Measurements from ENCODE around the gene SFMBT2.

The SFMBT2 gene

DNA sequence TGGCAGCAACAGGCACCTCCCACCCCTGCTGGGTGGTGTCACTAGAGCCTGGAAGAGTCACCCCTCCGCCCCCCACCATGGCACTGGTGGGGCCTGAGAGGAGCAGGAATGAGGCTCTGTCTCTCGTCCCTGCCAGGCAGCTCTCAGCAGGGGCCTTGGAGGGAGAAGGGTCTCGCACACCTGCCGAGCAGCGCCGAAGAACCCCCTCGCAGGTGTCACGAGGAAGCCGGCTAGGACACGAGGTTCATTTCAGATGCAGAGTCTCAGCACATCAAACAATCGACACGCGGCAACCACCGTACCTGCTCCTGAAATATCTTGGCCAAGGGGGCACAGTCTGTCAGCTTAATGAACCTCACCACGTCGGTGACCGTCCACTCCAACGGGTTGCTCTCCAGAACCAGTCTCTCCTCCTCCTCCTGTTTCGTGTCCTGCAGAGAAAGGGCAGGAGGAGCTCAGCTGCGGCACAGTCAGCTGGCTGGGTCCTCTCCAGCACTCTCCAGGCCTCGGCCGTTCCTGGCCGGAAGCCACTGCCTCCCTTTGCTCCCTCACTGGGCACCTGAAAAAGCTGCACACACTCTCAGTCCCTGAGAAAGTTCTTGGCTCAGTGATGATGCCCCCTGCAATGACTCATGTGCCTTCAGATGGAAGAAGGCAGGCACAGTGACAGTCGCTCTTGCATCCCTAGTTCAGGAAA, 240.1 kb downstream of the SFMBT2 start:
- no peak for DNase-seq (ENCODE audit: low read depth)
- Histone ChIP-seq H3K9ac (ENCODE audit: low read length) (no peak overlapping the region), H3K36me3 (ENCODE audit: control insufficient read depth, insufficient read depth, low read length, severe bottlenecking) (no peaks in the 10 kb centered on the region), H3K9me3 (ENCODE audit: control insufficient read depth, low read length) (no peaks in the 10 kb centered on the region), H3K4me3 (ENCODE audit: low read length) (no peak overlapping the region), H3K27me3 (replicated peaks; ENCODE audit: control insufficient read depth, insufficient read depth, low read length) (no peaks in the 10 kb centered on the region), H3K4me1 (ENCODE audit: control insufficient read depth, insufficient read depth, low read length) (no peaks in the 10 kb centered on the region)

DNA sequence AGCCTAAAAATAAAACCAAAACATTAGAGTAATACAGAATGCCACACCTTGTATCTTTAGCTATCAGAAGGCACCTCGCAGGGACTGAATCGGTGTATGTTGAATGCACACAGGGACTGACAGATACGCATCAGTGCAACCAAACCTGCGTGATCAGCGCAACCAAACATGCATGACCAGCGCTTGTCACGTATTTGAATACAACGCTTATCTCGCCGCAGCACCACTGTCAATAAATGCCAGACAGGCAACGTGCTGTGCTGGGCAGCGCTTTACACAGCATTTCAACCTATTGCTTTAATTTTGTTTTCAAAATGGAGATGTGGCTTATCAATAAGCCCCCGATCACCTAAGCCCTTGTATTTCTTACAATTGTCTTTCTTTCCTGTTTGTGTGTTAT, 242.4 kb downstream of the SFMBT2 start:
- Histone ChIP-seq H3K9me3 (ENCODE audit: control insufficient read depth, low read length) (no peaks in the 10 kb centered on the region), H3K4me3 (ENCODE audit: low read length) (no peak overlapping the region), H3K4me1 (ENCODE audit: control insufficient read depth, insufficient read depth, low read length) (no peaks in the 10 kb centered on the region), H3K36me3 (ENCODE audit: control insufficient read depth, insufficient read depth, low read length, severe bottlenecking) (no peaks in the 10 kb centered on the region), H3K9ac (ENCODE audit: low read length) (no peak overlapping the region), H3K27me3 (replicated peaks; ENCODE audit: control insufficient read depth, insufficient read depth, low read length) (no peaks in the 10 kb centered on the region)
- DNase-seq (ENCODE audit: low read depth) = no peak

DNA sequence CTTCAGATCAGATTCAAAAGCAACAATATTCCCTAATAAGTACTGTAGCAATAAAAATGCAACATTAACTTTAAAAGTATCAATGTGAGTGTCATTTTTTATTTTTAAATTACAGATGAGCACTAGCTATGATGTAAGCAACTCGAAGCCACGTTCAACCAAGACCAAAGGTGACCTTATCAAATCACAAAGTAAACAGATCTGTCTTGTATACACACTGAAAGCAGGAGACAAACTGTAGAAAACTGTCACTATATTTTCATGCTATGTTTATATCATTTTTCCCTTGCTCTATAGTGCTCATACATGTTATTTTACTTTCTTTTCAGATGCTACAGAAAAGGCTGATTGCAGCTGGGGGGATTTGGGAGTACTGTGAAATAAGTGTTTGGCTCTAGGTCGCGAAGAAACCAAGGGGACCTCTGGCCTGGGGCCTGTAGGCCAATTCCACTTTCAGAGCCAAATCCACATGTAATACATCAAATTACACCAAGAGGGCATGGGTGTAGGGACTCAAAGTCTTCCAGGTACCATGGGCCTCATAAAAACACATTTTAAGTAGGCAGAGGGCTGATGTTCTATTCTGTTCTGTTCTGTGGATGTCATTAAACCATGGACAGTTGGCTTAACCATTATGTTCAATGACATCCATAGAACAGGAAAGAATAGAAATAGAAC, 245.2 kb downstream of the SFMBT2 start:
- no peak for DNase-seq (ENCODE audit: low read depth)
- Histone ChIP-seq H3K36me3 (ENCODE audit: control insufficient read depth, insufficient read depth, low read length, severe bottlenecking) (no peaks in the 10 kb centered on the region), H3K4me1 (ENCODE audit: control insufficient read depth, insufficient read depth, low read length) (peaks cover 18% of the 10 kb centered on the region), H3K9ac (ENCODE audit: low read length) (no peak overlapping the region), H3K9me3 (ENCODE audit: control insufficient read depth, low read length) (no peaks in the 10 kb centered on the region), H3K4me3 (ENCODE audit: low read length) (no peak overlapping the region), H3K27me3 (replicated peaks; ENCODE audit: control insufficient read depth, insufficient read depth, low read length) (no peaks in the 10 kb centered on the region)

DNA sequence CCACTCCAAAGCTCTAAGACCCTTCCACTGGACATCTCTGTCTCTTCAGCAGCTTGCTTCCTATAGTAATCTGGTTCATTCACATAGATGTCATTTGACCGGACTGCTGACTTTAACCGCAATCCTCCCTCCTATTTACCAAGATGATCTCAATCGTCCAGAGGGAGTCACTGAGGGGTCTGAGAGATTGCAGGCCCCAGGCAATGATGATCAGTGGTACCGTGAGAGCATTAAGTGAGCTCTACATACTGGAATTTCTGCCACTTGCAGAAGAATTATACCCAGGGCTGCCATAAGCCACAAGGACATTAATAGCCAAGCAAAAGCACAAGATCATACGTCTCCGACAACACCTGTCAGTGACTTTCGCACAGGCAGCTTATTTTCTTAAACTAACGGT, 245.9 kb downstream of the SFMBT2 start:
- no peak overlapping the region for H3K4me3 ChIP-seq (ENCODE audit: low read length)
- H3K9me3 ChIP-seq (ENCODE audit: control insufficient read depth, low read length) = no peaks in the 10 kb centered on the region
- H3K27me3 ChIP-seq (replicated peaks; ENCODE audit: control insufficient read depth, insufficient read depth, low read length) = no peaks in the 10 kb centered on the region
- H3K36me3 ChIP-seq (ENCODE audit: control insufficient read depth, insufficient read depth, low read length, severe bottlenecking) = no peaks in the 10 kb centered on the region
- peaks cover 22% of the 10 kb centered on the region for H3K4me1 ChIP-seq (ENCODE audit: control insufficient read depth, insufficient read depth, low read length)
- DNase-seq (ENCODE audit: low read depth) = no peak
- no peak overlapping the region for H3K9ac ChIP-seq (ENCODE audit: low read length)

DNA sequence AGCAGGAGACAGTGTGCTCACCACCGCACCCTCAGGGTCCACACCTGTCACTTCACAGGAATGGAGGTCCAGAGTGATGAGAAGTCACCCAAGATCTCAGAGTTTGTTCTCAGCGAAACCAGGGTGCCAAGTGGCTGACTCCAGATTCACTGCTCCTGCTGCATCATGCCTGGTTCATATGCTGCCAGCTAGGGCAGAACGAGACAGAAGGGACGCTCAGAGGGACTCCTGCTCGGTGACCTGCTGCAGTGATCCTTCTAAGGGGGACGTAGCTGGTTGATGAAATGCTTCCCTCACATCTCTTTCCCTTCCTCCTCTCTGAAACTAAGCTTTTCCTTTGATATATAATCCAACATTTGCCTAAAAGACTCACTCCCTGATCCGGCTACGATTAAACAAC, 248.5 kb downstream of the SFMBT2 start:
- H3K4me3 ChIP-seq (ENCODE audit: low read length) = peak overlapping the region; percentile 75
- no peak for DNase-seq (ENCODE audit: low read depth)
- H3K27me3 ChIP-seq (replicated peaks; ENCODE audit: control insufficient read depth, insufficient read depth, low read length) = no peaks in the 10 kb centered on the region
- H3K4me1 ChIP-seq (ENCODE audit: control insufficient read depth, insufficient read depth, low read length) = peaks cover 22% of the 10 kb centered on the region
- H3K36me3 ChIP-seq (ENCODE audit: control insufficient read depth, insufficient read depth, low read length, severe bottlenecking) = no peaks in the 10 kb centered on the region
- no peaks in the 10 kb centered on the region for H3K9me3 ChIP-seq (ENCODE audit: control insufficient read depth, low read length)
- peak overlapping the region; percentile 72 for H3K9ac ChIP-seq (ENCODE audit: low read length)

DNA sequence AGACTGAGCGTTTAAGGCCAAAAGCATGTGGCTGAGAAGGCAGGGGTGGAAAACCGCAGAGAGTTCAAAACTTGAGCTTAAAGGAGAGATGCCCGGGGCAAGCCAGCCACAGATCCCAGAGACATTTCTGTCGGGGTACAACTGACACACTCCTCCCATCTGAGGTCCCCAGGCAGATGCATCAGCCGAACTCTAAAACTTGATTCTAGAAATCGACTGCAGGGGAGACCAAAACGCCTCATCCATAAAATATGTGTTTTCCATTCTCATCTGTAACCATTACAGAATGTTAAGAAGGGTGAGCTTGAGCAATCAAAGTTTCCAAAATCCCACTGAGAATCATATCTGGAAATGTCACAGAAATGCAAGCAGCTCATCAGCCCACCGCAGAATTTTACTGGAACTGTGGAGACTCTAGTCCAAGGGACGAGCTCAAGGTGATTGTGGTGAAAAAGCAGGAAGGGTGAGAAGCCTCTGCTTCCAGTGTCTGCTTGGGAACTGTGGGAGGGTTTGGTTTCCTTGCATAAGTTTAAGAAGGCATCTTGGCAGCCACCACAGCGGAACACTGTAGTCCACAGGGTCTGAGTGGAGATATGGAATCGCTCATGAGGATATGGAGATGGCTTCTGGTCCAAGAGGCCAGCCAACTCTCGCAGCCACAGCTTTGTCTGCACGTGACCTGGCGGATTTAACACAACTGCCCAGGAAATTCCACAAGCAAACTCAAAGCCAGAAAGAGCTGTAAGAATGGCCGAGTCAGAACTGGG, 249.2 kb downstream of the SFMBT2 start:
- H3K4me3 ChIP-seq (ENCODE audit: low read length) = peak overlapping the region; percentile 75
- no peaks in the 10 kb centered on the region for H3K36me3 ChIP-seq (ENCODE audit: control insufficient read depth, insufficient read depth, low read length, severe bottlenecking)
- H3K9ac ChIP-seq (ENCODE audit: low read length) = peak overlapping the region; percentile 72
- H3K4me1 ChIP-seq (ENCODE audit: control insufficient read depth, insufficient read depth, low read length) = peaks cover 22% of the 10 kb centered on the region
- no peak for DNase-seq (ENCODE audit: low read depth)
- no peaks in the 10 kb centered on the region for H3K27me3 ChIP-seq (replicated peaks; ENCODE audit: control insufficient read depth, insufficient read depth, low read length)
- H3K9me3 ChIP-seq (ENCODE audit: control insufficient read depth, low read length) = no peaks in the 10 kb centered on the region

DNA sequence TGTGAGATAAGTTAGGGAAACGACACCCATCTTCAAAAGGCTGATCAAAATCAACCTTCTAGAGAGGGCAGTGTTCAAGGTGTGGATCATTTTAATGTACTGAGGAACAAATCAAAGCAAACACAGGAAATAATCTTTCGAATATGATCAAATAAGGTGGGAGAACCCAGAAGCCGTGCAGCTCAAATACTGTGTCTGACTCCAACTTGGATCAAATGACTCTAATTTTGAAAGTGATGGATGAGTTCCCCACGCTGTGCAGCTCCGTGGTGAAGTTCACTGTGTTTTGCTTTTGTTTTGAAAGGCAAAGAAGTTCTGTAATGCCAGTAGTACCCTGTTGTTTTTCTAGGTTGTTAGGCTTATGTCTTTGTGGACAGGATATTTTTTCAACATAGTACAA, 250.9 kb downstream of the SFMBT2 start:
- peaks cover 22% of the 10 kb centered on the region for H3K4me1 ChIP-seq (ENCODE audit: control insufficient read depth, insufficient read depth, low read length)
- no peak for DNase-seq (ENCODE audit: low read depth)
- no peak overlapping the region for H3K4me3 ChIP-seq (ENCODE audit: low read length)
- H3K36me3 ChIP-seq (ENCODE audit: control insufficient read depth, insufficient read depth, low read length, severe bottlenecking) = no peaks in the 10 kb centered on the region
- H3K9me3 ChIP-seq (ENCODE audit: control insufficient read depth, low read length) = no peaks in the 10 kb centered on the region
- no peak overlapping the region for H3K9ac ChIP-seq (ENCODE audit: low read length)
- no peaks in the 10 kb centered on the region for H3K27me3 ChIP-seq (replicated peaks; ENCODE audit: control insufficient read depth, insufficient read depth, low read length)

DNA sequence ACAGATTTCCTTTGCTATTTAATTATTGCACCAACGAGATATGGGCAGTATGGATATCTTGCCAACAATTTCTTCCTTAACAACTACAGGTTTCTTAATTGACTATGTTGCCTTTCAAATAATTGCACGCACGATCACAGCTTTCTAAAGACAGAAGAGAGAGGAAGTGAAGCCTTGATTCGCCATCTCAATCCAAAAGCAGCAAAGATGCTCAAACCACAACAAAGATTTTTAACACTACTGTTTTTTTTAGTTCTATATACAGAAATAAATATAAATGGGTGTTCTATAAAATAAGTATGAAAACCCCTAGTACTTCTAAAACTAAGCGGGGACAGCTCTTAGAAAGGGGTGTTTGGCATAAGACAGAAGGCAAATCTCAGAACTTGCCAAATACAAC, 251.3 kb downstream of the SFMBT2 start:
- DNase-seq (ENCODE audit: low read depth) = no peak
- H3K9ac ChIP-seq (ENCODE audit: low read length) = no peak overlapping the region
- H3K9me3 ChIP-seq (ENCODE audit: control insufficient read depth, low read length) = no peaks in the 10 kb centered on the region
- H3K4me3 ChIP-seq (ENCODE audit: low read length) = no peak overlapping the region
- no peaks in the 10 kb centered on the region for H3K27me3 ChIP-seq (replicated peaks; ENCODE audit: control insufficient read depth, insufficient read depth, low read length)
- peaks cover 22% of the 10 kb centered on the region for H3K4me1 ChIP-seq (ENCODE audit: control insufficient read depth, insufficient read depth, low read length)
- no peaks in the 10 kb centered on the region for H3K36me3 ChIP-seq (ENCODE audit: control insufficient read depth, insufficient read depth, low read length, severe bottlenecking)

DNA sequence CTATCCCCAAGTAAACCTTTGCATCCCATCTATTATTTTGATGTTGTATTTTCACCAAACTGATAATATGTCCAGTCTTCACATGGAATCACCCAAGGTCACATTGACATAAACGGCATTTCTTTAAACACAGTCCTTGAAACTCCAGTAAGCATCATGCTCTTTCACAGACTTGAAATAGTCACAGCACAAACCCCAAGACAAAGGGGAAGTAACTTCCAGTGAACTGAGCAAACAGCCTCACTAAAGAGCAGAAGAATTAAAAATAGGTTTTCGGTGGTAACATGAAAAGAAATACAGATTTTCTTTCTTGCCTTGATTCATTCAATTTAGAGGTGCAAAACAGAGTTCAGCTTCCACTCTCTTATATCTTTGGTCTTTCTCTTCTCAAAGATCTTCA, 253.7 kb downstream of the SFMBT2 start:
- H3K27me3 ChIP-seq (replicated peaks; ENCODE audit: control insufficient read depth, insufficient read depth, low read length) = no peaks in the 10 kb centered on the region
- no peak for DNase-seq (ENCODE audit: low read depth)
- H3K4me3 ChIP-seq (ENCODE audit: low read length) = no peak overlapping the region
- no peak overlapping the region for H3K9ac ChIP-seq (ENCODE audit: low read length)
- peaks cover 25% of the 10 kb centered on the region for H3K4me1 ChIP-seq (ENCODE audit: control insufficient read depth, insufficient read depth, low read length)
- H3K9me3 ChIP-seq (ENCODE audit: control insufficient read depth, low read length) = no peaks in the 10 kb centered on the region
- H3K36me3 ChIP-seq (ENCODE audit: control insufficient read depth, insufficient read depth, low read length, severe bottlenecking) = no peaks in the 10 kb centered on the region

DNA sequence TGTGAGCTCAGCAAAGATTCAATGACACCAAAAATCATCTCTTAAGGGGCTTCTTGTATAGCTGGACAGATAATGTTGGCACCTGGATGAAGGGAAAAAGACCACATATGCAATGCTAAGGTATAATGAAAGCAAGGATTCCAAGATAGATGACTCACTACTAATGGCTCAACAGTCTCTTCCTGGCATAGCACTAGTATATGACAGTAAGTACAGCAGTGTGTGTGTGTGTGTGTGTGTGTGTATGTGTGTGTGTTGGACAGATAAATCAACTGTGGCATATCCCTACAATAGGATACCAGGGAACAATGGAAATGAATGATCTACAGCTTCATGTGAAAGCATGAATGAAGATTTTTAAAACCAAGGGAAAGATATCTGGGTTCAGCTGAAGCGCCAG, 257.1 kb downstream of the SFMBT2 start:
- no peak overlapping the region for H3K4me3 ChIP-seq (ENCODE audit: low read length)
- H3K36me3 ChIP-seq (ENCODE audit: control insufficient read depth, insufficient read depth, low read length, severe bottlenecking) = no peaks in the 10 kb centered on the region
- no peaks in the 10 kb centered on the region for H3K9me3 ChIP-seq (ENCODE audit: control insufficient read depth, low read length)
- peaks cover 8% of the 10 kb centered on the region for H3K4me1 ChIP-seq (ENCODE audit: control insufficient read depth, insufficient read depth, low read length)
- H3K27me3 ChIP-seq (replicated peaks; ENCODE audit: control insufficient read depth, insufficient read depth, low read length) = peaks cover 2% of the 10 kb centered on the region
- no peak overlapping the region for H3K9ac ChIP-seq (ENCODE audit: low read length)
- no peak for DNase-seq (ENCODE audit: low read depth)

DNA sequence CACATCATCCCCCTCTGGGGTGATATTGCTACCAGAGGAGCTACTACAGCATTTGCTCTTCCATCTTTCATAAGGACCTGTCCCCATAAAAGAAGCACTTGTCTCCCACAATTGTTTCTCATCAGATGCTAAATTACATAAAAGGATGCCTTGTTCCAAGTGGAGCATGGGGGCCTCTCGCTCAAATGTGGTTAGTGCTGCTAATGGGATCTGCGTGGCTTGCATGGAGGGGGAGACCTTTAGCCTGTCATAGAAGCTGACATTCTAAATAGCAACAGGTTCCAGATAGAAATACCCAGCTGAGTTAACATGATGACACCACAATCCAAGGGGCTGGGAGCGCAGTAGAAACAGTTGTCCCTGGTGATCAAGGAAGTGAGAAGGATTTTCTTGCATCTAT, 257.9 kb downstream of the SFMBT2 start:
- Histone ChIP-seq H3K27me3 (replicated peaks; ENCODE audit: control insufficient read depth, insufficient read depth, low read length) (peaks cover 2% of the 10 kb centered on the region), H3K9ac (ENCODE audit: low read length) (no peak overlapping the region), H3K4me3 (ENCODE audit: low read length) (no peak overlapping the region), H3K36me3 (ENCODE audit: control insufficient read depth, insufficient read depth, low read length, severe bottlenecking) (no peaks in the 10 kb centered on the region), H3K9me3 (ENCODE audit: control insufficient read depth, low read length) (no peaks in the 10 kb centered on the region), H3K4me1 (ENCODE audit: control insufficient read depth, insufficient read depth, low read length) (peaks cover 8% of the 10 kb centered on the region)
- no peak for DNase-seq (ENCODE audit: low read depth)

Data from adipocyte (in vitro differentiated cells).